CD4-positive, alpha-beta memory T cell (primary cell): ENCODE data around the gene SLC25A44. TPM values are rescaled to one million over a fixed set of nuclear protein-coding genes. Genes with fewer than 3 reads are reported as not detected.
A peak's percentile ranks its signal among the peaks of the same experiment; 100 is the strongest.

ENCODE experiments used
- CTCF ChIA-PET: fragments of 350-600 bp; sonication (Branson Sonifier 250); formaldehyde crosslinking; loops from one replicate; lab custom pipeline; 2021; ENCODE audit warnings: inconsistent platforms; ENCODE audit not compliant: partially characterized antibody; lab: Charles Lee
- POLR2A ChIA-PET: fragments of 350-600 bp; sonication (Branson Sonifier 250); formaldehyde crosslinking; loops from one replicate; lab custom pipeline; 2021; ENCODE audit not compliant: partially characterized antibody; lab: Charles Lee
- DNase-seq, 5 donors: peaks; one replicate each; pipeline versions ENCODE4 v3.0.0 to v3.0.0-alpha.2; 2020 to 2022; ENCODE audit warnings: mixed read lengths in 1 of 5
- H3K27ac ChIP-seq: one replicate; pipeline ENCODE4 v1.7.0; 2013; ENCODE audit warnings: low read depth, low read length
- H3K27me3 ChIP-seq: 2 replicates; pipeline ENCODE4 v1.7.0; 2013; ENCODE audit warnings: mild to moderate bottlenecking, low read length, moderate library complexity; ENCODE audit not compliant: insufficient read depth
- H3K36me3 ChIP-seq: 2 replicates; pipeline ENCODE4 v1.7.0; 2013; ENCODE audit warnings: mild to moderate bottlenecking, low read length, moderate library complexity; ENCODE audit not compliant: insufficient read depth
- H3K4me1 ChIP-seq: 2 replicates; pipeline ENCODE4 v1.7.0; 2013; ENCODE audit warnings: mild to moderate bottlenecking, low read length, moderate library complexity; ENCODE audit not compliant: insufficient read depth
- H3K4me3 ChIP-seq, 2 donors: one replicate each; pipeline ENCODE4 v1.7.0; 2013; ENCODE audit warnings: low read length in 2 of 2, mild to moderate bottlenecking in 1 of 2
- H3K9me3 ChIP-seq, 2 donors: one replicate each; pipeline ENCODE4 v1.7.0; 2013; ENCODE audit warnings: low read length in 2 of 2, control low read depth in 1 of 2; ENCODE audit not compliant: control insufficient read depth in 1 of 2
- H3K27ac Mint-ChIP-seq, 7 donors: one replicate each; pipeline ENCODE4 v1.8.0; 2020 to 2021; ENCODE audit warnings: mixed read lengths in 7 of 7, mild to moderate bottlenecking in 6 of 7, inconsistent platforms in 3 of 7, moderate library complexity in 3 of 7
- H3K27me3 Mint-ChIP-seq, 2 donors: one replicate each; pipeline ENCODE4 v1.8.0; 2020 to 2021; ENCODE audit warnings: mixed read lengths in 2 of 2
- H3K36me3 Mint-ChIP-seq, 2 donors: one replicate each; pipeline ENCODE4 v1.8.0; 2020 to 2021; ENCODE audit warnings: mixed read lengths in 2 of 2, inconsistent platforms in 1 of 2, mild to moderate bottlenecking in 1 of 2
- H3K4me1 Mint-ChIP-seq, 4 donors: one replicate each; pipeline ENCODE4 v1.8.0; 2020 to 2021; ENCODE audit warnings: mixed read lengths in 4 of 4, mild to moderate bottlenecking in 1 of 4
- H3K4me3 Mint-ChIP-seq, 8 donors: one replicate each; pipeline ENCODE4 v1.8.0; 2020 to 2021; ENCODE audit warnings: mixed read lengths in 8 of 8, mild to moderate bottlenecking in 7 of 8, moderate library complexity in 6 of 8, inconsistent platforms in 3 of 8
- H3K9me3 Mint-ChIP-seq, 8 donors: one replicate each; pipeline ENCODE4 v1.8.0; 2020 to 2021; ENCODE audit warnings: mixed read lengths in 8 of 8, mild to moderate bottlenecking in 5 of 8, inconsistent platforms in 3 of 8, moderate library complexity in 1 of 8
- intact Hi-C: fragments of 100-400 bp; cut with micrococcal nuclease; formaldehyde crosslinking; loops from one replicate; pipeline ENCODE4 v1.15.1; 2023
- polyA plus RNA-seq, 2 donors: library from polyadenylated mRNA; unstranded; fragments of 300-500 nt; fragmentation: Illumina TruSeq; gene quantifications; one replicate each; pipeline ENCODE4 v1.2.3, GENCODE V29; 2021
- total RNA-seq, 2 experiments: library from RNA; stranded (reverse); gene quantifications; one replicate each; pipeline ENCODE4 v1.2.3, GENCODE V29; 2021

SLC25A44 gene
- total and polyA plus RNA-seq, 4 experiments from 2014 or later = 9.8 to 23.3 (median 18.3) TPM

DNA sequence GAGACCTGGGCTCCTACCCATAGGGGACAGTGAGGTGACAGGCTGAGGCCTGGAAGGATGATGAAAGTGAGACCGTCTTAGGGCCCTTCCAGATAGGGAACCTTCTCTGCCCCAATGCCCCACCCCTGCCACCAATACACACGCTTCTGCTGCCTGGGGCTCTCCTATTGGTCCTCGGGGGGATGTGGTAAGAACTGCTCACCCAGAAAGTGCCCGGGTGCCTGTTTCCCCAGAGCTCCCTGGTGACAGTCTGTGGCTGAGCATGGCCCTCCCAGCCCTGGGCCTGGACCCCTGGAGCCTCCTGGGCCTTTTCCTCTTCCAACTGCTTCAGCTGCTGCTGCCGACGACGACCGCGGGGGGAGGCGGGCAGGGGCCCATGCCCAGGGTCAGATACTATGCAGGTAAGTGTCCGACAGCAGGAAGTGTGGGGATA, 39.6 kb upstream of the SLC25A44 start:
- Histone ChIP-seq H3K4me1 (peaks cover 5% of the 10 kb centered on the region), H3K9me3 (no peaks in the 10 kb centered on the region), H3K4me3 (no peak overlapping the region), H3K27me3 (no peaks in the 10 kb centered on the region), H3K27ac (no peak overlapping the region), H3K36me3 (no peaks in the 10 kb centered on the region)
- Mint-ChIP-seq H3K27me3 (no peaks in the 10 kb centered on the region), H3K36me3 (no peaks in the 10 kb centered on the region), H3K27ac (peak overlapping the region in 4 of 7 donors; percentile 23 to 69 (median 44)), H3K4me1 (peaks cover 2 to 33% (median 10%) of the 10 kb centered on the region in 4 donors), H3K4me3 (peak overlapping the region in 2 of 8 donors; percentile 4 to 22), H3K9me3 (peaks cover 0 to 2% (median 0%) of the 10 kb centered on the region in 8 donors)
- POLR2A ChIA-PET = no interaction called here
- DNase-seq = no peak
- CTCF ChIA-PET = interaction anchor here (1.0 to 2.3 kb wide), 3 partner anchors 9 to 58 kb away, joined by 3 to 5 read pairs (median 3); no protein-coding TSS in a partner anchor
- intact Hi-C loops = no loop called here

DNA sequence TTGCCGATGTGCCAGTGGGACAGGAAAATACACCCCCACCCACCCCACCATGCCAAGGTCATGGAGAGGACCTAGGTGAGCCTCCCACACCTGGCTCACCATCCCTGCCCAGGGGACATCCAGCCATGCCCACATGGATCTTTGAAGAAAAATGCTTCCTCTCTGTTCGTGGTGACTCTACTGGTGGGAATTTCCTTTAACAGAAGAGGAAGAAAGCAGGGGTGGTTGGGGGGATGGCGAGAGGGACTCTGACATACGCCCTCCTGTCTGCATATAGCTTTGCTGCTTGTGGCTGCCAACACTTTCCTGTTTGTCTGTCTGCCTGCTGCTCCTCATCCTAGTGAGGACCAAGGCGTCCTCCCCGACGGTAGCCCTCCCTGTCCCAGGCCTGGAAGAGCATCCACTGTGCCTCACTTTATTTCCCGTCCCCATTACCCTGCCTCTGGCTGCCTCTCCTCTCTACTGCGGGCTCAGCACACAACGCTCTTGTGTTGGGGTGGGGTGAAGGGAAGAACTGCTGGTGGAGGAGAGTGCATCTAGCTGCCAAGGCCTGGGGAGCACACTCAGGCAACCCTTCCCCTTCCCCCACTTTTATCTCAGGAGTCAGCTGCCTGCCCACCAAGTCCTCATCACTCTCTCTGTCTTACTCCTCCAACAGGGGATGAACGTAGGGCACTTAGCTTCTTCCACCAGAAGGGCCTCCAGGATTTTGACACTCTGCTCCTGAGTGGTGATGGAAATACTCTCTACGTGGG, 38.0 kb upstream of the SLC25A44 start:
- Mint-ChIP-seq H3K36me3 (no peaks in the 10 kb centered on the region), H3K9me3 (peaks cover 0 to 2% (median 0%) of the 10 kb centered on the region in 8 donors), H3K4me1 (peaks cover 4 to 48% (median 14%) of the 10 kb centered on the region in 4 donors), H3K27ac (peak overlapping the region in 5 of 7 donors; percentile 38 to 72 (median 57)), H3K27me3 (no peaks in the 10 kb centered on the region), H3K4me3 (peak overlapping the region in 2 of 8 donors; percentile 6 to 29)
- CTCF ChIA-PET = interaction anchor here (1.4 to 2.3 kb wide), 2 partner anchors 10 to 69 kb away, joined by 5 to 7 read pairs; no protein-coding TSS in a partner anchor
- H3K4me3 ChIP-seq = no peak overlapping the region
- H3K27me3 ChIP-seq = no peaks in the 10 kb centered on the region
- no peaks in the 10 kb centered on the region for H3K9me3 ChIP-seq
- H3K27ac ChIP-seq = no peak overlapping the region
- H3K4me1 ChIP-seq = peaks cover 8% of the 10 kb centered on the region
- peak in 1 of 5 donors; percentile 41 for DNase-seq
- intact Hi-C loops = loop anchor here (1.0 kb wide), 1 partner anchor 22 kb away; no protein-coding TSS in a partner anchor
- POLR2A ChIA-PET = no interaction called here
- no peaks in the 10 kb centered on the region for H3K36me3 ChIP-seq

GRCh38 chr1:156157506-156157905, 36.4 kb upstream of the SLC25A44 start:
- H3K27ac ChIP-seq = no peak overlapping the region
- Mint-ChIP-seq H3K27me3 (no peaks in the 10 kb centered on the region), H3K4me3 (peak overlapping the region in 1 of 8 donors; percentile 70), H3K36me3 (no peaks in the 10 kb centered on the region), H3K27ac (peak overlapping the region in 2 of 7 donors; percentile 38 to 44), H3K4me1 (peaks cover 5 to 59% (median 17%) of the 10 kb centered on the region in 4 donors), H3K9me3 (peaks cover 0 to under 1% (median 0%) of the 10 kb centered on the region in 8 donors)
- no peaks in the 10 kb centered on the region for H3K9me3 ChIP-seq
- H3K4me3 ChIP-seq = no peak overlapping the region
- H3K36me3 ChIP-seq = no peaks in the 10 kb centered on the region
- H3K27me3 ChIP-seq = no peaks in the 10 kb centered on the region
- peaks cover 13% of the 10 kb centered on the region for H3K4me1 ChIP-seq
- intact Hi-C loops = no loop called here
- no peak for DNase-seq
- ChIA-PET CTCF (interaction anchor here (1.1 kb wide), 1 partner anchor 67 kb away, joined by 4 read pairs; no protein-coding TSS in a partner anchor), POLR2A (no interaction called here)

DNA sequence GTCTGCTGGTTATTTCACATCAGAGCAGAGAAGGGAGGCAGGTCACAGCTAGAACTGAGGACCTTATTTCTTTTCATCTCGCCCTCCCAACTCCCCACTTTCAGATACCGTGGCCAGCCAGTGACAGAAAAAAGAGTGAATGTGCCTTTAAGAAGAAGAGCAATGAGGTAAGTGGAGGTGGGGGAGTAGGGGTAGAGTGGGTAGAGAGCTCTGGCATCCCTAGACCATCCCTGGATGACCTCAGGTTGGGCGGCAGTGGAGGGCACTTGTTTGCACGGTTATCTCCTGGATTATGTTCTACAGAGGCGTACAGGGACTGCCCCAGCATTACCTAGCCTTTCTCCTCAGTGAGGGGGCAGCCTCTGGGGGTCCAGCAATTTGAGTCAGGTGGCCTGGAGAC, 35.9 kb upstream of the SLC25A44 start:
- H3K4me3 ChIP-seq = no peak overlapping the region
- Mint-ChIP-seq H3K36me3 (no peaks in the 10 kb centered on the region), H3K27ac (peak overlapping the region in 1 of 7 donors; percentile 38), H3K4me1 (peaks cover 4 to 59% (median 17%) of the 10 kb centered on the region in 4 donors), H3K9me3 (no peaks in the 10 kb centered on the region), H3K27me3 (no peaks in the 10 kb centered on the region), H3K4me3 (peak overlapping the region in 1 of 8 donors; percentile 70)
- no peaks in the 10 kb centered on the region for H3K27me3 ChIP-seq
- H3K4me1 ChIP-seq = peaks cover 13% of the 10 kb centered on the region
- no peak overlapping the region for H3K27ac ChIP-seq
- intact Hi-C loops = no loop called here
- CTCF ChIA-PET = interaction anchor here (1.1 kb wide), 1 partner anchor 67 kb away, joined by 4 read pairs; no protein-coding TSS in a partner anchor
- no peaks in the 10 kb centered on the region for H3K9me3 ChIP-seq
- H3K36me3 ChIP-seq = no peaks in the 10 kb centered on the region
- no peak for DNase-seq
- POLR2A ChIA-PET = interaction anchor here (1.1 kb wide), 1 partner anchor 66 kb away, joined by 3 read pairs; no protein-coding TSS in a partner anchor

GRCh38 chr1:156160000-156160742, 33.7 kb upstream of the SLC25A44 start:
- CTCF ChIA-PET = no interaction called here
- H3K4me1 Mint-ChIP-seq = peaks cover 4 to 53% (median 17%) of the 10 kb centered on the region in 4 donors
- H3K9me3 Mint-ChIP-seq = no peaks in the 10 kb centered on the region
- H3K36me3 Mint-ChIP-seq = no peaks in the 10 kb centered on the region
- H3K27me3 Mint-ChIP-seq = no peaks in the 10 kb centered on the region
- peak overlapping the region; percentile 67 to 83 (median 78) for H3K4me3 Mint-ChIP-seq
- Histone ChIP-seq H3K4me3 (peak overlapping the region in 1 of 2 donors; percentile 58), H3K36me3 (no peaks in the 10 kb centered on the region), H3K9me3 (no peaks in the 10 kb centered on the region), H3K27me3 (no peaks in the 10 kb centered on the region), H3K27ac (no peak overlapping the region), H3K4me1 (peaks cover 13% of the 10 kb centered on the region)
- H3K27ac Mint-ChIP-seq = peak overlapping the region in 3 of 7 donors; percentile 29 to 88 (median 70)
- POLR2A ChIA-PET = interaction anchor here (2.2 kb wide), 1 partner anchor 53 kb away, joined by 6 read pairs; the partner anchor contains the start of gene PMF1
- DNase-seq = no peak
- intact Hi-C loops = no loop called here

DNA sequence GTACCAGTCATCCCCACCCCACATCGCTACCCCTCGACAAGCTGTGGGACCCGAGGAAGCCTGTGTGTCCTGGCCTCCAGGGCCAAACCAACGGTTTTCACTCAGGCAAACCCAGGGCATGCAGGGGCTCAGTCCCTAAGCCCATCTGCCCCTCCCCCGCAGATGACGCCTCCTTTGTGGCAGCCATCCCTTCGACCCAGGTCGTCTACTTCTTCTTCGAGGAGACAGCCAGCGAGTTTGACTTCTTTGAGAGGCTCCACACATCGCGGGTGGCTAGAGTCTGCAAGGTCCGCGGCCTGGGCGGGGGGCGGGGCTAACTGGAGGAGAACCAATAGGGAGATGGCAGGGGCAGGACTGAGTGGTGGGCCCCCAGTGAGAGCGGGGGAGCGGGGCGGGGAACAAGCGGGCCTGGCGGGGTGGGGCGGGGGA, 33.1 kb upstream of the SLC25A44 start:
- ChIA-PET CTCF (interaction anchor here (1.3 kb wide), 1 partner anchor 64 kb away, joined by 4 read pairs; no protein-coding TSS in a partner anchor), POLR2A (interaction anchor here (2.2 kb wide), 1 partner anchor 52 kb away, joined by 6 read pairs; the partner anchor contains the start of gene PMF1)
- intact Hi-C loops = no loop called here
- Histone ChIP-seq H3K9me3 (no peaks in the 10 kb centered on the region), H3K27me3 (no peaks in the 10 kb centered on the region), H3K36me3 (no peaks in the 10 kb centered on the region), H3K27ac (no peak overlapping the region), H3K4me1 (peaks cover 13% of the 10 kb centered on the region), H3K4me3 (peak overlapping the region in 1 of 2 donors; percentile 58)
- Mint-ChIP-seq H3K27ac (peak overlapping the region in 6 of 7 donors; percentile 15 to 88 (median 54)), H3K9me3 (no peaks in the 10 kb centered on the region), H3K27me3 (no peaks in the 10 kb centered on the region), H3K36me3 (no peaks in the 10 kb centered on the region), H3K4me3 (peak overlapping the region; percentile 67 to 83 (median 78)), H3K4me1 (peaks cover 6 to 52% (median 17%) of the 10 kb centered on the region in 4 donors)
- DNase-seq = peak in 4 of 5 donors; percentile 37 to 72 (median 40)
